ENCODE data around the gene WDR70. TPM values are rescaled to one million over a fixed set of nuclear protein-coding genes. Genes with fewer than 3 reads are reported as not detected.
"Not testable (repeated sequence)": the region's sequence is repeated elsewhere in the genome, so short reads cannot be mapped to it uniquely, and the experiment has no call there.

Gene WDR70
- total and polyA plus RNA-seq, 5 donors = 9.4 to 21.1 (median 16.7) TPM

DNA sequence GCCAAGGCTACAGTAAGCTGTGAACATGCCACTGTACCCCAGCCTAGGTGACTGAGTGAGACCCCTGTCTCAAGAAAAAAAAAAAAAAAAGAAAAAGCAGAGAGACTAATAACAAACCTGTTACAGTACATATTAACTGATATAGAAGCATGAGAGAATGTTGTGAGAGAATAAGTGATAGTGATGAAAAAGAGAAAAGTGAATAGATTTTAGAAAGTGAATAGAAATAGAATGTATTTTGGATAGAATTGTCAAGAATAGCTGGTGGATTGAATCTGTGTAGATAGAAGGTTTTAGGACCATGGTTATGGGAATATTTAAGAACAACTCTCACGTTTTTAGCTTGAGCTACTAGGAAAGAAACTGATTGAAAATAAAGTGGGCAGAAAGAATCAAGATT lies 135.8 kb downstream of the WDR70 start:
- no peaks in the 10 kb centered on the region for H3K27me3 ChIP-seq (ENCODE audit: control insufficient read depth, insufficient read depth)
- no peaks in the 10 kb centered on the region for H3K9me3 ChIP-seq (ENCODE audit: control insufficient read depth, low read length)
- no peak overlapping the region for H3K4me3 ChIP-seq (ENCODE audit: low read length)
- ATAC-seq = no peak
- peaks cover 1% of the 10 kb centered on the region for H3K4me1 ChIP-seq (ENCODE audit: control insufficient read depth, insufficient read depth, low read length)
- no peak overlapping the region for H3K27ac ChIP-seq (ENCODE audit: low read length)
- 92% methylated on average over 1 of the region's 1 CpG for WGBS
- intact Hi-C loops (cut with DNase I) = no loop called here
- DNase-seq = no peak

DNA sequence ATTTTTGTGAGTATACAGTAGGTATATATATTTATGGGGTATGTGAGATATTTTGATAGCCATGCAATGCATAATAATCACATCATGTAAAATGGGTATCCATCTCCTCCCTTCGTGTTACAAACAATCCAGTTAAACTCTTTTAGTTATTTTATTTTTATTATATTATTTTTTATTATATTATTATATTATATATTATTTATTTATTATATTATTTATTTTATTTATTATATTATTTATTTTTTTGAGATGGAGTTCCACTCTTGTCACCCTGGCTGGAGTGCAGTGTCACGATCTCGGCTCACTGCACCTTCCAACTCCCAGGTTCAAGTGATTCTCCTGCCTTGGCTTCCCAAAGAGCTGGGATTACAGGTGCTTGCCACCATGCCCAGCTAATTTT lies 138.6 kb downstream of the WDR70 start:
- Histone ChIP-seq H3K4me1 (ENCODE audit: control insufficient read depth, insufficient read depth, low read length) (peaks cover 1% of the 10 kb centered on the region), H3K27me3 (ENCODE audit: control insufficient read depth, insufficient read depth) (no peaks in the 10 kb centered on the region), H3K4me3 (ENCODE audit: low read length) (no peak overlapping the region), H3K9me3 (ENCODE audit: control insufficient read depth, low read length) (no peaks in the 10 kb centered on the region), H3K27ac (ENCODE audit: low read length) (no peak overlapping the region)
- DNase-seq (no peak), ATAC-seq (no peak)
- intact Hi-C loops (cut with DNase I) = no loop called here
- WGBS = over 99% methylated on average over 3 of the region's 3 CpGs

DNA sequence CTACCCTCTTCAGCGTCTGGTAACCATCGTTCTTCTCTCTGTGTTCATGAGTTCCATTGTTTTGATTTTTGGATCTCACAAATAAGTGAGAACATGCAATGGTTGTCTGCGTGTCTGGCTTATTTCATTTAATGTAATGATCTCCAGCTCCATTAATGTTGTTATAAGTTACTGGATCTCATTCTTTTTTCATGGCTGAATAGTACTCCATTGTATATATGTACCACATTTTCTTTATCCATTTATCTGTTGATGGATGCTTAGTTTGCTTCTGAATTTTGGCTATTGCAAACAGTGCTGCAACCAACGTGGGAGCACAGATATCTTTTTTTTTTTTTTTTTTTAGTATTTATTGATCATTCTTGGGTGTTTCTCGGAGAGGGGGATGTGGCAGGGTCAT lies 139.2 kb downstream of the WDR70 start:
- H3K4me1 ChIP-seq (ENCODE audit: control insufficient read depth, insufficient read depth, low read length); H3K9me3 ChIP-seq (ENCODE audit: control insufficient read depth, low read length); DNase-seq; intact Hi-C loops (cut with DNase I); H3K27me3 ChIP-seq (ENCODE audit: control insufficient read depth, insufficient read depth); H3K4me3 ChIP-seq (ENCODE audit: low read length); ATAC-seq; H3K27ac ChIP-seq (ENCODE audit: low read length): not testable (repeated sequence)
- WGBS = 98% methylated on average over 4 of the region's 5 CpGs

DNA sequence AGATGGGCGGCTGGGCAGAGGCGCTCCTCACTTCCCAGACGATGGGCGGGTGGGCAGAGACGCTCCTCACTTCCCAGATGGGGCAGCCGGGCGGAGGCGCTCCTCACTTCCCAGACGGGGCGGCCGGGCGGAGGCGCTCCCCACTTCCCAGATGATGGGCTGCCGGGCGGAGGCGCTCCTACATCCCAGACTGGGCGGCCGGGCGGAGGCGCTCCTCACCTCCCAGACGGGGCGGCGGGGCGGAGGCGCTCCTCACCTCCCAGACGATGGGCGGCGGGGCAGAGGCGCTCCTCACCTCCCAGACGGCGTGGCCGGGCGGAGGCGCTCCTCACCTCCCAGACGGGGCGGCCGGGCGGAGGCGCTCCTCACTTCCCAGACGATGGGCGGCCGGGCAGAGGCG lies 140.2 kb downstream of the WDR70 start:
- Histone ChIP-seq H3K9me3 (ENCODE audit: control insufficient read depth, low read length) (no peaks in the 10 kb centered on the region), H3K27me3 (ENCODE audit: control insufficient read depth, insufficient read depth) (no peaks in the 10 kb centered on the region), H3K4me1 (ENCODE audit: control insufficient read depth, insufficient read depth, low read length) (no peaks in the 10 kb centered on the region), H3K4me3 (ENCODE audit: low read length) (no peak overlapping the region), H3K27ac (ENCODE audit: low read length) (no peak overlapping the region)
- intact Hi-C loops (cut with DNase I) = no loop called here
- 98% methylated on average over 43 of the region's 43 CpGs for WGBS
- DNase-seq = peak in 1 of 3 donors; percentile 62
- ATAC-seq = no peak

DNA sequence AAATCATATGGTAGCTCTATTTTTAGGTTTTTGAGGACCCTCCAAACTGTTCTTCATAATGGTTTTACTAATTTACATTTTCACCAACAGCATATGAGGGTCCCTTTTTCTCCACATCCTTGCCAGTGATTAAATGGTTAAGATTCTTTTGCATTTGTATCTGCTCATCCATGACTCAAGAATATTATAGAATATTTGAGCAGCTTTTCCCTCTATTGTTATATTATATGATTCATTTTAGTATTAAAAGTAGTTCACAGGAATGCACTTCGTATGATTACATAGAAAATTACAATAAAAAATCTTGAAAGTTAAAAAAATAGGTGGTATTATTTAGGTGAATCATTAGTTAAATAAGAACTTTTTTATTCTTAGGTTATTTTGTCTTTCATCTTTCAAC lies 140.7 kb downstream of the WDR70 start:
- intact Hi-C loops (cut with DNase I) = no loop called here
- over 99% methylated on average over 1 of the region's 1 CpG for WGBS

DNA sequence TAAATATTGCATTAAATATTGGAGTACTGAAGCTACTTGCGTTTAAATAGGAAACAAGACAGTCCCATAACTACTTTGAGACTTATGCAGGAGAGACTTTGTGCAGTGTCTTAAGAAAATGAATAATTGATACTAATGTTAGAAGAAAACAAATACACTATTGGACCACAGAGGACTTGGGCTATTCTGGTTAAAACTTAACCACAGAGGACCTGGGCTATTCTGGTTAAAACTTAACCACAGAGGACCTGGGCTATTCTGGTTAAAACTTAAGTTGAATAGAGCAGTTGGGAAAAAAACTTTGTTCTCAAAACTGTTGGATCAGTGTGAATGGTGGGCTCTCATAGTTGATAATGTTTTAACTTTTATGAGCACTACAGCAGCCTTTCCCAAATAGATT lies 141.7 kb downstream of the WDR70 start:
- intact Hi-C loops (cut with DNase I) = no loop called here
- DNase-seq (no peak), ATAC-seq (no peak)
- no peaks in the 10 kb centered on the region for H3K4me1 ChIP-seq (ENCODE audit: control insufficient read depth, insufficient read depth, low read length)
- no peak overlapping the region for H3K4me3 ChIP-seq (ENCODE audit: low read length)
- H3K9me3 ChIP-seq (ENCODE audit: control insufficient read depth, low read length) = no peaks in the 10 kb centered on the region
- WGBS = 99% methylated on average over 1 of the region's 1 CpG
- no peaks in the 10 kb centered on the region for H3K27me3 ChIP-seq (ENCODE audit: control insufficient read depth, insufficient read depth)
- no peak overlapping the region for H3K27ac ChIP-seq (ENCODE audit: low read length)

More for the DNA sequence above, 140.7 kb downstream of the WDR70 start:
- no peak overlapping the region for H3K27ac ChIP-seq (ENCODE audit: low read length)
- no peak overlapping the region for H3K4me3 ChIP-seq (ENCODE audit: low read length)
- ATAC-seq = no peak
- no peaks in the 10 kb centered on the region for H3K4me1 ChIP-seq (ENCODE audit: control insufficient read depth, insufficient read depth, low read length)
- no peaks in the 10 kb centered on the region for H3K9me3 ChIP-seq (ENCODE audit: control insufficient read depth, low read length)
- no peaks in the 10 kb centered on the region for H3K27me3 ChIP-seq (ENCODE audit: control insufficient read depth, insufficient read depth)
- no peak for DNase-seq

DNA sequence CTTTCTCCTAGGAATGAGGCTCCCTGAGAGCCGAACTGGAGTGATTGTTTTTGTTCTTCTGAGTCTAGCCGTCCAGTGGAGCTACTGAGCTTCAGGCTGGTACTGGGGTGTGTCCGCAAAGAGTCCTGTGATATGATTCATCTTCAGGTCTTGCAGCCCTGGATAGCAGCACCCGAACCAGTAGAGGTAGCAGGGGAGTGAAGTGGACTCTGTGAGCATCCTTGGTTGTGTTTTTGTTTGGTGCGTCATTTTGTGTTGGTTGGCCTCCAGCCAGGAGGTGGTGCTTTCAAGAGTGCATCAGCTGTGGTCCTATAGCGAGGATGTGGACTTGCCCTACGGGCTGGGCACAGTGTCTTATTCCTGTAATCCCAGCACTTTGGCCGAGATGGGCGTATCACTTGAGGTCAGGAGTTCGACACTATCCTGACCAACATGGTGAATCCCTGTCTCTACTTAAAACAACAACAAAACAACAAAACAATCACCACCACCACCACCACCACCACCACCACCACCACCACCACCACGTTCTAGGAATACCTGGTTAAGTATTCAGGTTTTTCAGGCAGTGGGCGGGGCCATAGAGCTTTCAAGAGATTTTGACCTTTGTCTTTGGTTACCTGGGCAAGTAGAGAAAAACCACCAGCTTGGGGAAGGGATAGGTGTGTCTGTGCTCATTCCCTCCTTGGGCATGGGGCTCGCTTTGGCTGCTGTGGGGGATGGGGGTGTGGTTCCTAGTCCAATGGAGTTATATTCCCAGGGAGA lies 154.0 kb downstream of the WDR70 start:
- Histone ChIP-seq H3K4me3 (ENCODE audit: low read length) (no peak overlapping the region), H3K4me1 (ENCODE audit: control insufficient read depth, insufficient read depth, low read length) (no peaks in the 10 kb centered on the region), H3K9me3 (ENCODE audit: control insufficient read depth, low read length) (no peaks in the 10 kb centered on the region), H3K27ac (ENCODE audit: low read length) (no peak overlapping the region), H3K27me3 (ENCODE audit: control insufficient read depth, insufficient read depth) (no peaks in the 10 kb centered on the region)
- no peak for DNase-seq
- intact Hi-C loops (cut with DNase I) = no loop called here
- 98% methylated on average over 13 of the region's 13 CpGs for WGBS
- ATAC-seq = no peak

DNA sequence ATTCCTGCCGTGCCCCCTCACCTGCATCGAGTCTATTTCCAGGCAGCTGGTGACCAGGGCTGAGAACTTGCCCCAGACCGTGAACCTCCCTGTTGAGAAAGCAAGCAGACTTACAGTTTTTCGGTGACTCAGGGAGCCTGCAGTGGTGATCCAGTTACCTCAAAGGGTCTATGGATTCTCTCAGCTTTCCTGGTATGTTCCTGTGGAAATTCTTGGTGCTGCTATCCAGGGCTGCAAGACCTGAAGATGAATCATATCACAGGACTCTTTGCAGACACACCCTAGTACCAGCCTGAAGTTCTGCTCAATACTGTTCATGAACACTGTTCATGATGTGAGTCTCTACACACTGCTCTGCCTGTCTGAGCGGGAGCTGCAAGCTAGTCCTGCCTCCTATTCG lies 154.7 kb downstream of the WDR70 start:
- Histone ChIP-seq H3K9me3 (ENCODE audit: control insufficient read depth, low read length) (no peaks in the 10 kb centered on the region), H3K27me3 (ENCODE audit: control insufficient read depth, insufficient read depth) (no peaks in the 10 kb centered on the region), H3K4me1 (ENCODE audit: control insufficient read depth, insufficient read depth, low read length) (no peaks in the 10 kb centered on the region), H3K27ac (ENCODE audit: low read length) (no peak overlapping the region), H3K4me3 (ENCODE audit: low read length) (no peak overlapping the region)
- intact Hi-C loops (cut with DNase I) = no loop called here
- ATAC-seq (no peak), DNase-seq (no peak)
- WGBS = 98% methylated on average over 6 of the region's 6 CpGs

DNA sequence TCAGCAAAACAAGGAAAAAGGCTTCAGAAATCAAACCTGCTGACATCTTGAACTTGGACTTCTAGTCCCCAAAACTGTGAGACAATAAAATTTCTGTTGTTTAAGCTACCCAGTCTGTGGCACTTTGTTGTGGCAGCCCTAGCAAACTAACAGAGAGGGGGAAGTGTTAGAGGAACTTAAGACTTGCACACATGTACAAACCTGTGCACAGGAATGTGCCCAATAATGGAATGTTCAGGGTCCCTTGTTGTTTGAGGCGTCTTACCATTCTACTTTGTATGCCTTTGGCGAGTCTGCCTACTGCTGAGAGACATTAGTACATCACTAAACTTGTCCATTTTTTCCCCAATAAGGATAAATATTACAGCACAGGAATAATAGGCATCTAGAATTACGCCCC lies 160.3 kb downstream of the WDR70 start:
- no peaks in the 10 kb centered on the region for H3K9me3 ChIP-seq (ENCODE audit: control insufficient read depth, low read length)
- no peaks in the 10 kb centered on the region for H3K4me1 ChIP-seq (ENCODE audit: control insufficient read depth, insufficient read depth, low read length)
- no peak overlapping the region for H3K4me3 ChIP-seq (ENCODE audit: low read length)
- ATAC-seq (no peak), DNase-seq (no peak)
- no peaks in the 10 kb centered on the region for H3K27me3 ChIP-seq (ENCODE audit: control insufficient read depth, insufficient read depth)
- intact Hi-C loops (cut with DNase I) = no loop called here
- WGBS = 96% methylated on average over 3 of the region's 3 CpGs
- H3K27ac ChIP-seq (ENCODE audit: low read length) = no peak overlapping the region

DNA sequence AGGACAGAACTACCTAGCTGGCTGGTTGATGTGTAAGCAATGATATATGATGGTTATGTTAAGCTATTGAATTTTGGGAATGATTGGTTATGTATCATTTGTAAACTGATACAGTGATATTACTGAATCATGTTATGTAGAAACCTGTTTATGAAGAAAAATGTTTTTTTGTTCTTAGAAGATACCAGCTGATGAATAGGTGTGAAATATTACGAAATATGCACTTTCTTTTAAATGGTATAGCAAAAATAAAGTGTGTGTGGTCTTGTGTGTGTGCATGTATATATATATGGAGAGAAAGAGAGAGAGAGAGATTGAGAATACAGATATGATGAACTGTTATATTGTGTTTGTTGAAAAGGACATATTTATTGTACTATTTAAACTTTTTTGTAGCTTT lies 164.1 kb downstream of the WDR70 start:
- DNase-seq (no peak), ATAC-seq (no peak)
- Histone ChIP-seq H3K4me1 (ENCODE audit: control insufficient read depth, insufficient read depth, low read length) (no peaks in the 10 kb centered on the region), H3K27me3 (ENCODE audit: control insufficient read depth, insufficient read depth) (no peaks in the 10 kb centered on the region), H3K9me3 (ENCODE audit: control insufficient read depth, low read length) (no peaks in the 10 kb centered on the region), H3K4me3 (ENCODE audit: low read length) (no peak overlapping the region), H3K27ac (ENCODE audit: low read length) (no peak overlapping the region)
- 100% methylated on average over 1 of the region's 1 CpG for WGBS
- intact Hi-C loops (cut with DNase I) = no loop called here

DNA sequence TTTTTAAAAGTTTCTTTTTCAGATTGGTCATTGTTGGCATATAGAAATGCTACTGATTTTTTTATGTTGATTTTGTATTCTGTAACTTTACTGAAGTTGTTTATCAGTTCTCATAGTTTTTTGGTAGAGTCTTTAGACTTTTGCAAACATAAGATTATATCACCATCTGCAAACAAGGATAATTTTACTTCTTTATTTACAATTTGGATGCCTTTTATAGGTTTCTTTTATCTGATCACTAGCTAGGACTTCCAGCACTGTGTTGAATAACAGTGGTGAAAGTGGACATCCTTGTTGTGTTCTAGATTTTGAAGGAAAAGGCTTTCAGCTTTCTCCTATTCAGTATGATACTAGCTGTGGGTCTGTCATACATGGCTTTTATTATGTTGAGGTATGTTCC lies 170.3 kb downstream of the WDR70 start:
- ATAC-seq = no peak
- no peaks in the 10 kb centered on the region for H3K4me1 ChIP-seq (ENCODE audit: control insufficient read depth, insufficient read depth, low read length)
- DNase-seq = no peak
- intact Hi-C loops (cut with DNase I) = no loop called here
- H3K9me3 ChIP-seq (ENCODE audit: control insufficient read depth, low read length) = no peaks in the 10 kb centered on the region
- no peak overlapping the region for H3K4me3 ChIP-seq (ENCODE audit: low read length)
- H3K27me3 ChIP-seq (ENCODE audit: control insufficient read depth, insufficient read depth) = no peaks in the 10 kb centered on the region
- no peak overlapping the region for H3K27ac ChIP-seq (ENCODE audit: low read length)

DNA sequence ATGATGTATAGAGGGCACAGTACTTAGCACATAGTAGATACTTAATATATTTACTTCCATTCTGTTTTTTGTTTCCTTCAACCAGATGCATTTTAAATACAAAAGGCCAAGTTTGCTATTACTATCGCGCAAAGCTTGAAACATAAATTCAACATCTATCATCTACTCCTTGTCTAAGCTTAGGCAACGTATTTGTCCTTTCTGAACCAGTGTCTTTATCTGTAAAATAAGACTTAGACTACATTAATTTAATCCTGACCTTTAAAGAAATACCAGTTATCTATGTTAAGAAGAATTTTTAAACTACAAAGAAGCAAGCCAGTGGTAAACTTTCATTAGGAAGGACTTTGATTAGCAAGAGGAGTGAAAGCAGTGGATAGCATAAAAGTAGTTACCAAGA lies 173.0 kb downstream of the WDR70 start:
- intact Hi-C loops (cut with DNase I) = no loop called here
- DNase-seq (no peak), ATAC-seq (no peak)
- no peak overlapping the region for H3K27ac ChIP-seq (ENCODE audit: low read length)
- H3K4me1 ChIP-seq (ENCODE audit: control insufficient read depth, insufficient read depth, low read length) = no peaks in the 10 kb centered on the region
- H3K27me3 ChIP-seq (ENCODE audit: control insufficient read depth, insufficient read depth) = no peaks in the 10 kb centered on the region
- H3K4me3 ChIP-seq (ENCODE audit: low read length) = no peak overlapping the region
- H3K9me3 ChIP-seq (ENCODE audit: control insufficient read depth, low read length) = no peaks in the 10 kb centered on the region
- 96% methylated on average over 3 of the region's 3 CpGs for WGBS

All from right cardiac atrium (tissue), 5 donors.